Central memory CD8-positive, alpha-beta T cell (primary cell): ENCODE data around the gene DCTN1.

Source experiments
- ATAC-seq: fragments of 150-1000 bp; cut with Tn5 transposase; replicated peaks from 2 replicates; pipeline ENCODE4 v1.10.0; 2022; ENCODE audit warnings: mild to moderate bottlenecking, moderate FRiP score, moderate number of reproducible peaks; ENCODE audit not compliant: poor library complexity, severe bottlenecking; ENCODE audit errors: extremely low read depth
- DNase-seq, 2 donors: peaks; one replicate each; pipeline ENCODE4 v3.0.0; 2021; ENCODE audit warnings: low spot score in 2 of 2
- H3K27ac Mint-ChIP-seq: one replicate; pipeline ENCODE4 v1.8.0; 2022; ENCODE audit warnings: low read depth, mild to moderate bottlenecking, moderate library complexity, mixed read lengths
- H3K27me3 Mint-ChIP-seq: one replicate; pipeline ENCODE4 v1.8.0; 2022; ENCODE audit warnings: mixed read lengths
- H3K36me3 Mint-ChIP-seq: one replicate; pipeline ENCODE4 v1.8.0; 2022; ENCODE audit warnings: mild to moderate bottlenecking, moderate library complexity, mixed read lengths; ENCODE audit not compliant: insufficient read depth
- H3K4me1 Mint-ChIP-seq: one replicate; pipeline ENCODE4 v1.8.0; 2022; ENCODE audit warnings: mixed read lengths
- H3K4me3 Mint-ChIP-seq: one replicate; pipeline ENCODE4 v1.8.0; 2022; ENCODE audit warnings: mild to moderate bottlenecking, moderate library complexity, mixed read lengths
- H3K9me3 Mint-ChIP-seq: one replicate; pipeline ENCODE4 v1.8.0; 2022; ENCODE audit warnings: mixed read lengths

The DCTN1 gene

DNA sequence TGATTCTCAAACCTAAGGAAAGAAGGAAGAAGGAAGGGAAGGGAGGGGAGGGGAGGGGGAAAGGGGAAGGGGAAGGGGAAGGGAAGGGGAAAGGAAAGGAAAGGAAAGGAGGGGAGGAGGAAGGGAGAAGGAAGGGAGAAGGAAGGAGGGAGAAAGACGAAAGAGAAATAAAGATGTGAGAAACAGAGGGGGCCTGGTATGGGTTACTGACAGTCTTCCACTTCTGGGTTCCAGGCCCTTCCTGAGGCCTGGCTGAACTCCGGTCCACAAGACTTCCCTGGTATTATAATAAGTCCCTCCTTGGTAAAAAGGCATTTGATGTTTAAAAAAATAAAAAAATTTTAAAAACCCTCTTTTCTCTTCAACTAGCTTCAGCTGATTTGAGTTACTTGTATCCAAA, 54.3 kb downstream of the DCTN1 start:
- no peaks in the 10 kb centered on the region for H3K4me1 Mint-ChIP-seq
- DNase-seq = no peak
- H3K36me3 Mint-ChIP-seq = peaks cover 2% of the 10 kb centered on the region
- ATAC-seq = no peak
- no peaks in the 10 kb centered on the region for H3K27me3 Mint-ChIP-seq
- no peak overlapping the region for H3K4me3 Mint-ChIP-seq
- H3K27ac Mint-ChIP-seq = no peak overlapping the region
- no peaks in the 10 kb centered on the region for H3K9me3 Mint-ChIP-seq

DNA sequence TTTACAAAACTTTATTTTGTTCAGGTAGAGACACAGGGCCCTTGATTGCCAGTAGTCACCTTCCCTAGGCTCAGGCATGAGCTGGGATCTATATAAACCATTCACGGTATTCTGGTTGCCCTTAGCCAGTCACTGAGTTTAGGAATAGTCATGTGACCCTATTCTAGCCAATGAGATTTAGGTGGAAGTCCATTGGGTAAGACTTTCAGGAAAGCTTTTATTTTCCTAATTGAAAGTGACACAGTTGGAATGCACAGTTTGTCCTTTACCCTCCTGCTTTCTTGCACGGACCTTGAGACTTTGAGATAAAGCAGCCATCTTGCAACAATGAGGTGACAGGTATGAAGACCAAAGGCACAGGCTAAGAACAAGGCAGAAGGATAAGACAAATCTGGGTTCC, 58.4 kb downstream of the DCTN1 start:
- ATAC-seq (no peak), DNase-seq (no peak)
- H3K4me3 Mint-ChIP-seq = no peak overlapping the region
- no peaks in the 10 kb centered on the region for H3K27me3 Mint-ChIP-seq
- H3K36me3 Mint-ChIP-seq = peaks cover 8% of the 10 kb centered on the region
- H3K9me3 Mint-ChIP-seq = no peaks in the 10 kb centered on the region
- peaks cover 4% of the 10 kb centered on the region for H3K4me1 Mint-ChIP-seq
- H3K27ac Mint-ChIP-seq = no peak overlapping the region

DNA sequence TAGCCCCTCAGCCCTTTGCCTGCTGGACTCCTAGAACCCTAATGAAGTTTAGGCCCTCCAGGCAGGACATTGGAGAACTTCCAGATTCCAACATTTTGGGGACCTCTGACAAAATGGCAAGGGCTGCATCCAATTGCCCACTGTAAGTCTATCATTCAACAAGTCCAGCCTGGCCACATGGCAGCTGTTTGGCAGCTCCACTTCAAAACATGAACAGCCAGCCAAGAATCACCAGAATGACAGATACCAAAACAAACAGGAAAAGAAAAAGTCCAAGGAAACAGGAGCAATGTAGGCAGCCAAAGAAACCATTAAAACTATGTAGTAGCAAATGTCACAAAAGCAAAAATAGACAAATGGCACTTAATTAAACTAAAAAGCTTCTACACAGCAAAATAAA, 62.4 kb downstream of the DCTN1 start:
- Mint-ChIP-seq H3K4me3 (no peak overlapping the region), H3K27ac (no peak overlapping the region), H3K36me3 (peaks cover 7% of the 10 kb centered on the region), H3K9me3 (no peaks in the 10 kb centered on the region), H3K27me3 (no peaks in the 10 kb centered on the region), H3K4me1 (peaks cover 4% of the 10 kb centered on the region)
- no peak for DNase-seq
- no peak for ATAC-seq

DNA sequence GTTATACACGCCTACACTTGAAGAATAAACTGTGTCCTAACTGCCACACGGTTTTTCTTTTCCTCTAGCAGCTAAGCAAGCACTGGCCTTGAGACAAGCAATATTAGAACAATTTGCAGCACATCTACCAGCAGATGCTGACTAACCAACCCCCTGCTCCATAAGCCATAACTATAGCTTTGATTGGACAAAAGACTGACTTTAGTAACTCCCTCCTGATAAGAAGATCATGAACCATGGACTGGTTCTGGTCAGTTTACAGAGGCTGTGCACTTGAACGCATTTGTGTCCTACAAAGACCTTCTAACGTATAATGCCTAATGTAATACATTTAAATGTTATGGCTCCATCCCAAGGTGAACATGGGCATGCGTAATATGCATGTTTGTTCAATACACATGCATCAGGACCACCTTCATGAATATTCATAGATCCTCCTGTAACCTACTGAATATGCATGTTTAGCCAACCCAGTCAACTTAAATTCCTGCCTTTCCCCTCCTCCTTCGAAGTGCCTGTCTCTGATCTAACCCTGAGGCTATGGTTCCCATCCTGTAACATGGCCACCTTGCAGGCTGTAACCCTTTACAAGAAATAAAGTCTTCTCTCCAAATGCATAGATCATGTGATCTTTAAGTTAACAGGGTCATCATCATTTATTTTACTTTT, 63.4 kb downstream of the DCTN1 start:
- H3K27ac Mint-ChIP-seq = no peak overlapping the region
- no peaks in the 10 kb centered on the region for H3K9me3 Mint-ChIP-seq
- peaks cover 7% of the 10 kb centered on the region for H3K36me3 Mint-ChIP-seq
- no peaks in the 10 kb centered on the region for H3K27me3 Mint-ChIP-seq
- no peak overlapping the region for H3K4me3 Mint-ChIP-seq
- peaks cover 4% of the 10 kb centered on the region for H3K4me1 Mint-ChIP-seq
- DNase-seq (no peak), ATAC-seq (no peak)

DNA sequence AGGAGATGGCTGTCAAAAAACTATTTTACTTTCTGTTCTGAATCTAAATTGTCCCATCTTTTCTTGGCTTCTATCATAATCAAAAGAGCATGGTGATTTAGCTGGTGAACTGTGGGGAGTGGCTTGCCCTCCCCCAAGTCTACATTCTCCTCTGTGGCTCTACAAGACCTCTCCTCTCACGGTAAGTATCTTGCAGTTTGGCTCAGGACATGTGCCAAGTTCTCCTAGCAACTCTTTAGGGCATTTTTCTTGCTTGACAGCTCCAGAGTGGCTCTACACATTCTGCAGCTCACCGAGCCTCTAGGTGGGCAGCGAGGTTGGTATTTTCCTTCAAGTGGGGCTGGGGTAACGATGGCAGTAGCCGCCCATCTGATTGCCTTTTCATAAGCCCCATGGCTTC, 66.0 kb downstream of the DCTN1 start:
- Mint-ChIP-seq H3K9me3 (no peaks in the 10 kb centered on the region), H3K4me1 (peaks cover 4% of the 10 kb centered on the region), H3K27me3 (no peaks in the 10 kb centered on the region), H3K27ac (no peak overlapping the region), H3K36me3 (peaks cover 1% of the 10 kb centered on the region), H3K4me3 (no peak overlapping the region)
- no peak for ATAC-seq
- no peak for DNase-seq

DNA sequence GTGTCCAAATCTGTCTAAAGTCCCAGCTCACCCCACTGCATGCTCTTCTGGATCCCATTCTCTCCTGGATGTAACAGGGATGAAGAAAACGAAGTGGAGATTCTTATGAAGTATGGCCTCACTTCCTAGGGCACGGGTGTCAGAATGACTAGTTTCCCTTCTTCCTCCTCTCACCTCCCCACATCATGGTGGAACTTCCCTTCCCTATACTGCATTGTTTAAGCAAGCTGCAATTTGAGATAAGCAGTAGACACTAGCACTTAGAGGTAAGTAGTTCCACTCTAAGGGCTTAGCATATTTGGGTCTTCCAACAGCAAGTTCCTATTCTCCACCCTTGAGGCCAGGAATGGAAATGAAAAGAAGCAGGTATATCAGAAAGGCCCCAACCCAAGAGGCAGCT, 66.6 kb downstream of the DCTN1 start:
- Mint-ChIP-seq H3K36me3 (peaks cover 1% of the 10 kb centered on the region), H3K4me3 (no peak overlapping the region), H3K27me3 (no peaks in the 10 kb centered on the region), H3K9me3 (no peaks in the 10 kb centered on the region), H3K27ac (no peak overlapping the region), H3K4me1 (peaks cover 4% of the 10 kb centered on the region)
- ATAC-seq = no peak
- DNase-seq = no peak

DNA sequence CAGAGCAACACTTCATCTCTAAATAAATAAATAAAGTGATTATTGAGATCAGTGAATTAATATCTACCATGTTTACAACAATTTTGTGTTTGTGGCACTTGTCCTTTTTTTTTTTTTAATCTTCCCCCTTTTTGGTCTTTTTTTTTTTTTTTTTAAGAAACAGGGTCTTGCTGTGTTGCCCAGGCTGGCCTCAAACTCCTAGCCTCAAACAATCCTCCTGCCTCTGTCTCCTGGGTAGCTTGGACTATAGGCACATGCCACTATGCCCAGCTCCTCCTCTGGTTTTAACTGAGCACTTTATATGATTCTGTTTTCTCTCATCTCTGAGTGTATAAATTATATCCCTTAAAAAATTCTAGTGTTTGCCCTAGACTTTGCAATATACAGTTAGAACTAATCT, 67.2 kb downstream of the DCTN1 start:
- Mint-ChIP-seq H3K9me3 (no peaks in the 10 kb centered on the region), H3K4me1 (peaks cover 4% of the 10 kb centered on the region), H3K27ac (no peak overlapping the region), H3K36me3 (peaks cover 1% of the 10 kb centered on the region), H3K27me3 (no peaks in the 10 kb centered on the region), H3K4me3 (no peak overlapping the region)
- DNase-seq = no peak
- ATAC-seq = no peak
